SKM-1 (cell line): Measurements from ENCODE around the gene FAM90A1.
"Not testable (repeated sequence)": the region's sequence is repeated elsewhere in the genome, so short reads cannot be mapped to it uniquely, and the experiment has no call there.

Experiments
- DNase-seq: peaks from one replicate; lab custom pipeline; 2025; ENCODE audit not compliant: unreplicated experiment; lab: John Stamatoyannopoulos, UW

The FAM90A1 gene

GRCh38 chr12:8172911-8173310 is 54.5 kb downstream of the FAM90A1 start:
- not testable (repeated sequence) for DNase-seq
